HG03108 (cell line): ENCODE measurements around the gene CAMTA2.
A peak's percentile ranks its signal among the peaks of the same experiment; 100 is the strongest.

Source experiments
- ATAC-seq: cut with Tn5 transposase; IDR thresholded peaks from one replicate; pipeline ENCODE4 v1.9.1; 2021; ENCODE audit warnings: moderate library complexity; ENCODE audit not compliant: unreplicated experiment

The CAMTA2 gene

DNA sequence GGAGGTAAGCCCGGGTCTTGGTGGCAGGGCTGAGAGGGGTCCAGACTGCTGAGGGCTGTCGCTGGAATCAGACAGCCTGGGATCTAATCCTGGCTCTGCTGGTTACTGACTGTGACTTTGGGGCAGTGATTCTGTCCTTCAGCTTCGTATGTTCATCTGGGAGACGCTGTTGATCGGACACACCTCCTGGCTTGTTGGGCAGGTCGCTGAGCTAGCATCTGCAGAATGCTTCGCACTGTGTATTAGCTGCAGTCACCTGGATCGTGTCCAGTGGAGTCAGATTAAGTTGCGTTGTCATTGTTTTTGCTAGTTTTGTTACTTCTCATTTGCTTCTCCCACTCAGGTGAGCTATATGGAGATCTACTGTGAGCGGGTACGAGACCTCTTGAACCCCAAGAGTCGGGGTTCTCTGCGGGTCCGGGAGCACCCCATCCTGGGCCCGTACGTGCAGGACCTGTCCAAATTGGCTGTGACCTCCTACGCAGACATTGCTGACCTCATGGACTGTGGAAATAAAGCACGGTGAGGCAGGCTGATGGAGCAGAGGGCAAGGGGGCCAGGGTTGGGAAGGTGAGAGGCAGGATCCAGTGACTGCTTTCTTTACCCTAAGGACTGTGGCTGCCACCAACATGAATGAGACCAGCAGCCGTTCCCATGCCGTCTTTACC lies 14.8 kb upstream of the CAMTA2 start:
- no peak for ATAC-seq

DNA sequence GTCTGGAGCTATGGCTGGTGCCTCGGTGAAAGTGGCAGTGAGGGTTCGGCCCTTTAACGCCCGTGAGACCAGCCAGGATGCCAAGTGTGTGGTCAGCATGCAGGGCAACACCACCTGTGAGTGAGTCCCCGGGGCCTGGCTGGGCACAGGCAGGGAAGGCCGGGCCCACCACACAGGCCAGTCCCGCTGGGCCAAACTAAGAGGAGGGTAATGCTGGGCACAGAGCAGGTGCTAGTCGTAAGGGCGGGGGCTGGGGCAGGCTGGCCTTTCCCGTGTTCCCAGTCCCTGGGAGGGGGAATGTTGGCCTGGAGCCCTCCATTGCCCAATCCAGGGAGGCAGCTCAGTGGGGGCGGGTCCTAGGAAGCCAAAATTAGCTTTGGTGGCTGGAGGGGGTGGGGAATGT lies 12.8 kb upstream of the CAMTA2 start:
- ATAC-seq, result no peak

DNA sequence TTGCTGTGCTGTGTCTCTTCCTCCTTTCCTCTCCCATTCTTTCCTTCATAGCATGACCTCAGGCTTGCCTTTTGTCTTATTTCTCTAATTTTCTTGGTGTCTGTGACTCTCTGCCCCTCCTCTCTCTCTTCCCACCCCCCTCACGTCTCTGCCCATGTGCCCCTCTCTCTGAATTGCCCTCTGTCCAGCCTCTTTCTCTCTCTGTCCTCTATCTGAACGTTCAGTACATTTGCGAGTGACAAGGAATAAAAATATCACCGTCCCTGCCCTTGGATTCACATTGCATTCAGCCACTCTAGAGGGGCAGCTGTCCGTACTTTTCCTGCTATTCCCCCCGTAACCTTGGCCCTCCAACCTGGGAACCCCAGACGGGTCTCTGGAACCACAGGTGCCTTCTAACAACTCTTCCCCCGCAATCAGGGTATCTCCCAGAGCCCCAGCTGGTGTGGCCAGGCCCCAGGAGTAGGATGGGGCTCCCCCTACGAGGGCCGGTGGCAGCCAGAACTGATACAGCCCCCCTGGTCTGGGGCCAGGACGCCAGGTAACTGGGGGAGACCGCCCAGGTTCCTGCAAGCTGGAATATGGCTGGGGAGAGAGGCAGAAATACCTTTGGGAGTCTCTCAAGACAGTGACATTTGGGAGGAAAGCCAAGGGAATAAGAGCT lies 12.1 kb upstream of the CAMTA2 start:
- no peak for ATAC-seq

DNA sequence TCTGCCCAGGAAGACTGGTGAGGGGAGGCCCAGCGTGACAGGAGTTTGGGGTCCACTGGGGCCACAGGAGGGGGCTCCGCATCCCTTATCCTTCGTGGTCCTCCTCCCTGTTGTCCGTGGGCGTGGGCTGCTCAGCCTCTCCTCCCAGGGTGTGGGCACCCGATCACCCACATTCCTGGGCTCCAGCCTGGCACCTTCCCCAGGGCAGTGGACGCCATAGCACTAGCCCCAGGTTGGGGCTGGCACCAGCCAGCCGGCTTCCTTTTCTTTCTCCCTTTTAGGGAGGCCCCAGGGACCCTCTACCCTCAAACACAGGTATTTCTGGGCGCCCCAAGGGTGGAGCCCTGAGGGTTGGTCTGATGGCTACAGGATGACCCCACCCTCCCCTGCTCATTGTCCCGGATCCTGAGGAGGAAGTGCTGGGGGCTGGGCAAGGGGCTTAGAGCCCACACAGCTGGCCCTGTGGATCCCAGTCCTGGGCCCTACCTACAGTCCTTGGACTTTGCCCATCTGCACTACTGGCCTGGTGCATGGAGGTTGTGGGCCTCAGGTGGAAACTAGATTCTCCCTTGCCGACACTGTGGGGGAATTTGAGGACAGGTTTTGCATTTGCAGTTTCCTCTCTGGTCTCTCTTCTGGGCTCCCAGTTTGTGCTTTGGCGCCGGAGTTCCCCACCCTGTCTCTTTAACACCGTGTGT lies 11.4 kb upstream of the CAMTA2 start:
- ATAC-seq, result no peak

DNA sequence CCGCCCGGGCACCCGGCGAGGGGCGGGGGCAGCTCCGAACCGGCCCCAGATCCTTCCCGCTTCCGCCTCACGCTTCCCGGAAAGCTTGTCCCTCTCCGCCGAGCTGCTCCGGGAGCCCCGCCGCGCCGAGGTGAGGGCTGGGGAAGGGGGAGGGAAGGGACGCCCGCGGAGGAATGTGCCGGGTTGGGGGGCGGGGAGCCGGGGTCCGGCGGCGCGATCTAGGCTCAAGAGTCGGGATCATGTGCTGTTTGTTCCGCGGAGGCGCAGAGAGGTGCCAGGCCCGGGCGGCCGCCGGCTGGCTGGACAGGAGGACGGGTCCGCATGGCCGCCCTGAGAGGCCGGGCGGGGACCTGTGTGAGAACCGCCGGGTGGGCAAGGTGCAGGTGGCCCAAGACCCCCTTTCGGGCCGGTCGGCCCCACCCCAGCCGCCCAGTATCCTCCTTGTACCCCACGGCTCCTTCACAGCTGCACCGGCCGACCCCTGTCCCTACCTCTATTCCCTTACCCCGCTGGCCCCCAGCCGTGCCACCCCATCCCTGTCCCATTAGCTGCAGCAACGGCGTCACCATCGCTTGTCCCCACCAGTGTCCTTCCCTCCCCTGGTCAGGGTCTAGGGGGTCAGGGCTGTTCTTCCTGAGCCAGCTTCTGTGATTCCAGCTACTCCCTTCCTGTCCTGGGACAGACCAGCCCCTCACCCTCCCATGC lies 10.7 kb upstream of the CAMTA2 start:
- ATAC-seq, result no peak

DNA sequence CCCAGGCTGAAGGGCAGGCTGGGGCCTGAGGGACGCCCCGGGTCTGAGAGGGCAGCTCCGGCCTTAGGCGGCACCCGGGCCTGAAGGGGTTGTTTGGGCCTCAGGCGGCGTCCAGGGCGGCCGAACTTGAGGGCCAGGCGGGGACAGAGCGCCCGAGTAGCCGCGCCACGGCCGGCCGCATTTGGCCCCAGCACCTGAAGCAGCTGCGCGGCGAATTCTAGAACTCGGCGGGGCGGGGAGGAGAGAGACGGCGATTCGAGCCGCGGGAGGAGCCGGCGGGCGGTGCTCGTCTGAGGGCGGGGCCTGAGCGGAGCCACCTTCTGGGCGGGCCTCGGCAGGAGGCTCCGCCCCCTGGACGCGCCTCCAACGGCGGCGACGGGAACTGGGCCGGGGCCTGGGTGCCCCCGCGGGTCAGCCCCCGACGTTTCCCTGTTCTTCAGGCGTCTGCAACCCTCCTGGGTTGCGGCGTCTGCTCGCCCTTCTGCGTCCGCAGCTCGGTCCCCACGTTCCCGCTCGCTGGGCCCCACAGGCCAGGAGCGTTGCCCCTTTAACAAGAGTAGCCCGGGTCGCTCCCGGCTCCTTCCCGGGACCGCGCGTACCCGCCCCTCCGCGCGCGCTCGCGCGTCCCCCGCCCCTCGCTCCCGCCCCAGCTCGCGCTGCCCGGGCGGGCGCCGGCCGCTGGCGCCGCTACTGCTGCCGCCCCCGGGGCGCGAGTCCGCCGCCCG lies 10.0 kb upstream of the CAMTA2 start, which contains the start of the genes INCA1 and KIF1C:
Gene INCA1 (minus strand): TSS at position 221 of the 725 bp plus-strand sequence. CDS start 3,085 bp downstream, outside the sequence.
Gene KIF1C (plus strand): TSS at position 649 of the 725 bp plus-strand sequence. CDS start 2,297 bp downstream, outside the sequence.
- peak; percentile 88 for ATAC-seq

DNA sequence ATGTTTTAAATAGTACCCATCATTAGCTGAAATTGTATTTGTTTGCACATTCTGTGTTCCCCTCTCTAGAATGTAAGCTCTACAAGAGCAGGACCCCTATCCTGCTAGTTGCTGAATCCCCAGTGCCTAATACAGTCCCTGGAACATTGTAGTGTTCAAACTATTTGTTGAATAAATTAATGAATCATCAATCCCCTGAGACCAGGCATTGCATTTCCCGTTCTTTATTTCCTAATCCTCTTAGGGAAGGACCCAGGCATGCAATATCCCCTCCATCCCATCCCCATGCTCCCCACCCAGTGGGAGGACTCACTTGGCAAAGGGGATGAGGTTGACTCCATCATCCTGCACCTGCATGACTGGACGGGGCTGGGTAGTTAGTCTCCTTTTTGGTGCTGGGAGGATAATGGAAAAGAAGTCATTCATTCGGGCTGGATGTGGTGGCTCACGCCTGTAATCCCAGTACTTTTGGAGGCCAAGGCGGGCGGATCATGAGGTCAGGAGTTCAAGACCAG lies 6.7 kb upstream of the CAMTA2 start:
- ATAC-seq, result no peak

DNA sequence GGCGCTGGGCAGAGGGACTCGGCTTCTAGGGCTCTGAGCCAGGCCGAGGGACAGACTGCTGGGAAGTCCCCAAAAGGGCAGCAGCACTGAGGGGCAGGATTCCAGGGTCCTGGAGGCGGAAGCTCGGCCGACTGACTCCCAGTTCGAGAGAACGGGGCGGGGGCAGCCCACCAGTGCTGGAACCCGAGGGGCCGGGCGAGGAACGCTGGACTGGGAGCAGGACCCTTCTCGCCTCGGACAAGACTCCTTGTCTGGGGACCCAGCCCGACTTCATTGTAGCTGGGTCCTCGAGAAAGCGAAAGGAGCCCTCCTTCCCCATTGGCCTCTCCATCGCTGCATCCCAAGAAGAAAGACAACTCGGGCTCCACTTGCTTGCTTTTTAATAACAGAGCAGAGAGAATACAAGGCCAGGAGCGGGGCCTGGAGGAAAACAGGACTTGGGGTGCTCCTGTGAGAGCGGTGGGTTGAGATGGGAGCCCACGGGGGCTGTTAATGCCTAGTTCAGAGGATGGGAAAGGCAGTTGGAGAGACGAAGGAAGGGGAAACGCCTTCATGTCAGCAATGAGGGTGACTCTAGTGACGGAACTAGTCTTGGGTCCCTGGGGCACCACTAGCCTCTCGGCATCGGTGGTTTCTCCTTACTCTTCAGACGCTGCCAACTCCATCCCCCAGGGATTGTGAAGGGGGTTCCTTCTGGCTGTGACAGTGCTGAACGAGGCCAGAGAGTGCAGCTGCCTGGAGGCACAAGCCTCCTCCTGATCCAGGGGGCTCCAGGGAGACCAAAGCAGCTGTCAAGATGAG lies 492 bp upstream of the CAMTA2 start:
- ATAC-seq, result no peak

DNA sequence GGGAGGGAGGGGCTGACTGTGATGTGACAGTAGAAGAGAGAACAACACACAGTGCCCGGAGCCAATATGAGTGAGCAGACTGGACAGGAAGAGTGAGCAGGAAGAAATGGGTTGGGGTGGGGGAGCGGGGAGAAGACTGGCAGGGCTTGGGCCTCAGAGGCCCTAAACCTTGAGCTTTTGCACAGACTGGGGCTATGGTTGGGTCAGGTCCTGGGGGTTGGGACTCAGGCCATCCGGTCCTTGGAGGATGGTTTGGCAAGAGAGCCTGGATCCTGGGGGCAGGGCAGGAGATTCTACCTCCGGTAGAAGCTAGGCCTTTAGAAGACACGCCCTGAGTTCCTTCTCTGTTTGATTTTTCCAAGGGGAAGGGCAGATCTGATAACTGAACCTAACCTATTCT lies 1.1 kb downstream of the CAMTA2 start:
- no peak for ATAC-seq

DNA sequence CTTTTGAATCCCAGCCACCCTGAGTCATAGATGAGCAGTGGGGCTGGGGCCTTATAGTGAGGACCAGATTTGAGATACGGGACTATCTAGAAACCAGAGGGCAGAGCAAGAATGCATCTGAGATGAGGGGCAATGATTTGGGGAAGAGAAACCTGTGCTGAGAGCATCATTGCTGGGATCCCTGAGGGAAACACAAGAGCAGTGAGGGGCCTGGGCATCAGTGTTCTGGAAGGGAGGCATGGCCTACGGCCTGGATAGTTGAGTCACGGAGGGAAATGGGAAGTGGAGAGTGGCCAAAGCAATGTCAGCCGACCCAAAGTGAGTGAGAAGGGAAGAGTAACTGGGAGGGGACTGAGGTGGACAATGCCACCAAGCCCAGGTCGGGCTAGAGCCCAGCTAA lies 5.2 kb downstream of the CAMTA2 start:
- ATAC-seq, result no peak

DNA sequence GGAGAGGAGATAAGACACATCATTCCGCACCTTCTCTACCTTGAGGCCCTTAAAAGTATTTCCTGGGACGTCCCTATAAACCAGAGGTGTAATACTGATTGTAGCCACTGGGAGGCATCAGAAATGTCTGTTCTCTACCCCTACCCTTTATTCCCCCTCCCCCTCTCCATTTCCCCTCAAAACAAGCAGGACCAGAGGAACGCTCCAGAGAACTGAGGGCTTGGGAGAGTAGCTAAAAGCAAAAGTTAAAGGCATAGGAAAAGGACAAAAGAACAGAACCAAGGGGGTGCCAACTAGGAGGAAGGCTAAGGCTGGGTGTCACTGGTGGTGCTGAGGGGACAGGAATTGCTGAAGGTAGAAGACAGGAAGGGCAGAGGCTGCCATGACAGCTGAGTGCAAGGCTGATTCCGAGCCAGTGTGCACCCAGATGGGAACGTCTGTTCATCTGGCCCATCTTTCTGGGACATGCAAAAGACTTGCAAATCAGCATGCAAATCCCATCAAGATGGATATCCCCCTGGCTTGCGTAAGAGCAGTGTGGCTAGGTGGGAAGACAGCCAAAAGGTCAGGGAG lies 6.7 kb downstream of the CAMTA2 start:
- no peak for ATAC-seq

DNA sequence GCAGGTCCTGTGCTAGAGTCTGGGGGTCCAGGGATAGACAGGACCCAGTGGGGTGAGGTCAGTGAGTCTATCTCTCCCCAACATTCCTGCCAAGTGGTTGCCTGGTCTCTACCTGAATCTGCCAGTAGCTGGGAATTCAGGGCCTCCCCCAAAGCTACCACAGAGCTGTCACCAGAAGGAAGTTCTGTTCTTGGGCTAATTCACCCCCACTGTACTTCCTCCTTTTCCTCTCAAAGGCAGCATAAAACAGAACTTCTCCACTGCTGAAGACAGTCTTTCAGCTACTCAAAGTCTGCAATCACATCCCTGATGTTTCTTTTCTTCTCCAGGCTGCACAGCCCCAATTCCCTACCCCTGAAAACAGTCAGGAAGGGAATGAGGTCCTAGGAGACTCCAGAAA lies 8.7 kb downstream of the CAMTA2 start:
- no peak for ATAC-seq

DNA sequence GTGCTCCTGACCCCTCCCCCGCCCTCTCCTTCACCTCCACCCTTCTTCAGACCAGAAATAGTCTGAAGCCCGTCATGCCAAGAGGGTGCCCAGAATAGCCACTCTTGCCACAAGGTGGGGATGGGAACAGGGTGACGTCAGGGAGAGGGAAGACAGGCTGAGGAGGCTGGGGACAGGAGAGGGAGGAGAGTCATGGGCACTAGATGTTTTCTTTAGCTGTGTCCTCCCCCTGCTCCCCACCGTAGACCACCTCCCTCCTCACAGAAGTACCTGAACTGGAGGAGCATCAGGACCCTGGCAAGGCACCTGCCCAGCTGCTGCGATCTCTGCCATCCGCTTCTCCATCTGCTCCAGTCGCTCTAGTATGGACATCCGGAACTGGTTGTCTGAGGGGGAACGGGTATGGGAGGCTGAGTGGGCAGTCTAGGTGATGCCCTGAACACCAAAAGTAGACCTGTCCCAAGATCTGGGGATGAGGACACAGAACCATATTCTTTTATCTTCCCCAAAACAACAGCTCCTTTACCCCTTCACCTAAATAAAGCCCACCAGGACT lies 13.3 kb downstream of the CAMTA2 start:
- no peak for ATAC-seq

DNA sequence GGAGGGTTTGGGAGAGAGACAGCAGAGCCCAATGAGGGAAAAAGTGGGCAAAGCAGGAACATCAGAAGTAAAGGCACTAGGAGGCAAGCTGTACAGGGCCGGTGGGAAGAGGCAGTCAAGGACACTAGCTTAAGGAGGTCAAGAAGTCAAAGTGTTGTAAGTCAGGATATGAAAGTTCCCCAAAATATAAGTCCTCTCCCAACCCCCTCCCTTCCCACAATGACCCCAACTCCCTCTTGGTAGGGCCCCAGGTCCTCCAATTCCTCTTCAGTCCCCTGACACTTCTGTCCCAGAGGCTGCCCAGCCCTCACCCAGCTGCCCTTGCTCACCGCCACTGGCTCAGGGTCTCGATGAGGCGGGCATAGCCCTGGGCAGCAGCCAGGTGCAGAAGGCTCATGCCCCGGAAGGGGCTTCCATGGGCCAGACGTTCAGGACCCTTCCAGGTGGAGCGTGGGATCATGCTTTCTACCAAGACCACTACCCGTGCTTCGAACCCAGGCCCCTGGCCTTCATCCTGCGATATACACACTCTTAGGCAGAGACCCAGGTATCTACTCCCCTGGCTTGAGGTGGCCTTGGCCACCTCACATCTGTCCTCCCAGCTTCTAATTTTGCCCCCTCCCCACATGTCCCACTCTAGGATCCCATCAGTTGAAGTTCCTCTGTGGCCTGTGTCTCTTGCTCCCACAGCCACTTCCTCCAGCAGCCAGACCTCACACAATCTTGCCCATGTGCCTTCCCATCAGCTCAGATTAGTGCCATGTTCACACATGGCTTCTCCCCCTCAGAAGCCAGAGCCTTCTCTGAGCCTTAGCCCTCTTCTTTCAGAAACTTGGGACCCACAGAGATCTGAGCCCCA lies 14.0 kb downstream of the CAMTA2 start:
- no peak for ATAC-seq

DNA sequence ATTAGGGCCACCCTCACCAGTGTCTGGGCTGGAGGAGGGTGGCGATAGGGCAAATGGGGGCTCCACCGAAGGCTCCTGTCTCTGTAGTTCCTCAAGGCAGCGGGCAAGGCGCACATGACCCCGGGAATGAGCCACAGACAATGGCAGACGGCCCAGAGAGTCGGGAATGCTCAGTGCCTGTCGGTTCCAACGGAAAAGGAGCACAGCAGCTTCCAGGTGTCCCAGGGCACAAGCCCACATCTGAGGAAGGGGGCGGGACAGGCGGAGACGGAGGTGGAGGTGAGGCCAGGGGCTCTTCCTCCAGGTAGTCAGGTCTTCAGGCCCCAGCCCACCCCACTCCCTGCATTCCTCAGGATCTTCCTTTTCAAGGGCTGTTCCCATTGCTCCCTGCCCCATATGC lies 14.7 kb downstream of the CAMTA2 start:
- no peak for ATAC-seq

DNA sequence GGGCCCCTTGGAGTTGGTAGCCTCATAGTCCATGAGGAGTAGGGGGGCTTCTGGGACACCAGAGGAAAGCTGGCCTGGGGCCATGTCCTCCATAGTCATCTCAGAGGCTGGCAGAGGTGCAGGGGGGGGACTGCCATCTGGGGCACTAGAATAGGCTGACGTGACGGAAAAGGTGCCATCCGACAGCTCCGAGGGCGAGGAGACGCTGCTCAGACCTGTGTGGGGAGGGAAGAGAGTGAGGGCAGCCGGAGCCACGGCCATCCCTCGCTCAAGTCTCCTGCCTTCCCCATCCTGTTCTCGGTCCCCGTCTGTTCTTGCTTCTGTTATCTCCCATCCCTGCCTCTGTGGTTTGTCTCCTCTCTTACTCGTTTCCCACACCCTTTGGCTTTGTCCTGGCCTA lies 15.2 kb downstream of the CAMTA2 start:
- no peak for ATAC-seq

DNA sequence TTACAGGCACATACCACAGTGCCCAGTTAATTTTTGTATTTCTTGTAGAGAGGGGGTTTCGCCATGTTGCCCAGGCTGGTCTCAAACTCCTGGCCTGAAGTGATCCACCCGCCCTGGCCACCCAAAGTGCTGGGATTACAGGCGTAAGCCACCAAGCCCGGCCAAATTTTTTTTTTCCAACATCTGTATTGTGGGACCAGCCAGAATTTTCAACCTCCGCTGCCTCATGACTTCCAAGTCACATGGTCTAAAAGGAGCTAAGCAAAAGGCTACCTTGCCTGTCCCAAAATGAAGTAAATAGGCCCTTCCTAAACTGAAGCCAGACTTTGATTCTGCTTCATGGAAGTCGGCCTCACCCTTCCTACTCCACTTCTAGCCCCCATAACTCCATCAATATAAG lies 15.6 kb downstream of the CAMTA2 start:
- no peak for ATAC-seq

DNA sequence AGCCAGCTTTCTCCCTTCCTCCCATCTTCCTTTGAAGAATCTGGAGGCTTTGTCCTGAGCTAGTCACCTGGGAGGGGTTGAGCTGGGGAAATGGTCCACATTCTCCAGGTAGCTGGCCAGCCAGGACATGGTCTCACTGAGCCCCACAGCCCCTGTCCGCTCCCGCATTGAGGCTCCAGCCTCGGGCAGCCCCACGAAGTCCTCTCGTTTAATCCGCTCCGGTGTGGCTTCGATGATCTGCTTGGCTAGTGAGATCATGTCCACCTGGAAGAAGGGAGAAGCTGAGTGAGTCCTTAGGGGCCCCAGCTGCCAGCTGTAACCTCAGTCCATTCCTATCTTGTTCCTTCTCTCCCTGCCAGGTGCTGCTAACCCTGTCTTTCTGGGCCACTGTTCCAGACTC lies 17.2 kb downstream of the CAMTA2 start:
- ATAC-seq, result no peak
